Ramos (cell line): Measurements from ENCODE around the gene BEST4.
"Not testable (repeated sequence)": the region's sequence is repeated elsewhere in the genome, so short reads cannot be mapped to it uniquely, and the experiment has no call there.

Experiments used
- in situ Hi-C: fragments of 300-500 bp; cut with MboI; formaldehyde crosslinking; loops from one replicate; pipeline ENCODE4 v1.14.3; 2022; ENCODE audit warnings: low sequenced_read_pairs; ENCODE audit not compliant: unreplicated experiment

The BEST4 gene

GRCh38 chr1:44739307-44740178, 48.4 kb downstream of the BEST4 start, which contains the start of gene KIF2C:
KIF2C (plus strand) TSS chr1:44739837; CDS start chr1:44739933, 96 bp downstream.
- in situ Hi-C loops: no loop called here

- in situ Hi-C loops: not testable (repeated sequence)
Observed at GRCh38 chr1:44738953-44739306, 49.0 kb downstream of the BEST4 start.

- in situ Hi-C loops: no loop called here
Observed at GRCh38 chr1:44735992-44736391, 52.0 kb downstream of the BEST4 start.

GRCh38 chr1:44733784-44734183, 54.2 kb downstream of the BEST4 start:
- in situ Hi-C loops: loop anchor here (5.0 kb wide), 1 partner anchor 84 kb away; no protein-coding TSS in a partner anchor
